Measurements from ENCODE around the gene LAGE3.

Gene LAGE3

GRCh38 chrX:154478728-154479622, at the start of gene LAGE3:
Gene LAGE3 (minus strand): TSS chrX:154479281. CDS start chrX:154478915, 366 bp downstream.
- peak; percentile 80 for DNase-seq

GRCh38 chrX:154526901-154527675, 48.0 kb upstream of the LAGE3 start:
- DNase-seq: peak; percentile 83

GRCh38 chrX:154525606-154526490, 46.8 kb upstream of the LAGE3 start:
- no peak for DNase-seq

- DNase-seq: no peak
Observed at GRCh38 chrX:154519389-154519788, 40.3 kb upstream of the LAGE3 start.

GRCh38 chrX:154517101-154517781, 38.2 kb upstream of the LAGE3 start:
- no peak for DNase-seq

GRCh38 chrX:154516656-154517100, 37.6 kb upstream of the LAGE3 start:
- DNase-seq: no peak

GRCh38 chrX:154515966-154516655, 37.0 kb upstream of the LAGE3 start, which contains the start of gene FAM3A:
Gene FAM3A (minus strand): TSS chrX:154516232. CDS start chrX:154515772, 460 bp downstream.
- DNase-seq: peak; percentile 93

- DNase-seq: peak; percentile 66
Observed at GRCh38 chrX:154515090-154515965, 36.2 kb upstream of the LAGE3 start.

GRCh38 chrX:154513716-154514115, 34.6 kb upstream of the LAGE3 start:
- no peak for DNase-seq

- no peak for DNase-seq
Observed at GRCh38 chrX:154512879-154513553, 33.9 kb upstream of the LAGE3 start.

- DNase-seq: no peak
Observed at GRCh38 chrX:154511761-154512160, 32.7 kb upstream of the LAGE3 start.

GRCh38 chrX:154509455-154509854, 30.4 kb upstream of the LAGE3 start:
- no peak for DNase-seq

- DNase-seq: no peak
Observed at GRCh38 chrX:154508384-154508745, 29.3 kb upstream of the LAGE3 start.

- no peak for DNase-seq
Observed at GRCh38 chrX:154507673-154508383, 28.7 kb upstream of the LAGE3 start.

GRCh38 chrX:154506483-154507332, 27.6 kb upstream of the LAGE3 start:
- DNase-seq: no peak

GRCh38 chrX:154505734-154506133, 26.7 kb upstream of the LAGE3 start:
- DNase-seq: no peak

- DNase-seq: no peak
Observed at GRCh38 chrX:154502989-154503388, 23.9 kb upstream of the LAGE3 start.

GRCh38 chrX:154502098-154502497, 23.0 kb upstream of the LAGE3 start:
- no peak for DNase-seq

Measured in NCI-H1105 treated with DMSO at 0.1 percent for 48 hours (cell line).